Measurements from ENCODE around the gene AUTS2.

- no peak for TF ChIP-seq CTCF (IDR thresholded peaks at IDR 0.05; ENCODE audit: insufficient read depth, low read length, poor library complexity, severe bottlenecking)
- no peak for TF ChIP-seq EZH2phosphoT487 (conservative IDR thresholded peaks at IDR 0.05; ENCODE audit: low read length)
Observed at GRCh38 chr7:69879989-69880388, 281.7 kb downstream of the AUTS2 start.

Data from SU-DHL-6 (cell line).